SK-N-DZ (cell line): Measurements from ENCODE around the gene PSMD2.

Experiments used
- DNase-seq: peaks from one replicate; pipeline ENCODE4 v3.0.0-alpha.2; 2015; ENCODE audit warnings: low spot score
- small RNA-seq, 2 experiments: library from RNA; depleted of rRNA; stranded (forward); fragments of <200 nt; gene quantifications; one replicate each; pipeline ENCODE3, GENCODE V24; 2014

Gene PSMD2

DNA sequence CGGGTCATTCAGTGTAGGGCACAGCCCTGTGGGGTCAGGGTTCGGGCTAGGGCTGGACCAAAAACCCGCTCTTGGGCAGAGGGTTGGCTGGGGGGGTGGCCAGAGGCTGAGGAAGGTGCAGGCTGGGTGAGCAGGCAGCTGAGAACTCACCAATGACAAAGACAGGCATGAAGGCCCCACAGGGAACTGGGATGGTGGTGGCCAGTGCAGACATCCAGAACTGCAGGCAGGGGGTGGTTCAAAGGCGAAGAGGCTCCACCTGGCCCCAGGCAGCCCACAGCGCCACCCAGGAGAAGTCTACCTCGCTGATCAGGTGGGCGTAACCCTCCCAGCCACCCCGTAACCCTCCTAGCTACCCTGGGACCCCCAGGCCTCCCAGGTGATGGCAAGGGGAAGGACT lies 55.7 kb downstream of the PSMD2 start:
- DNase-seq, result no peak

DNA sequence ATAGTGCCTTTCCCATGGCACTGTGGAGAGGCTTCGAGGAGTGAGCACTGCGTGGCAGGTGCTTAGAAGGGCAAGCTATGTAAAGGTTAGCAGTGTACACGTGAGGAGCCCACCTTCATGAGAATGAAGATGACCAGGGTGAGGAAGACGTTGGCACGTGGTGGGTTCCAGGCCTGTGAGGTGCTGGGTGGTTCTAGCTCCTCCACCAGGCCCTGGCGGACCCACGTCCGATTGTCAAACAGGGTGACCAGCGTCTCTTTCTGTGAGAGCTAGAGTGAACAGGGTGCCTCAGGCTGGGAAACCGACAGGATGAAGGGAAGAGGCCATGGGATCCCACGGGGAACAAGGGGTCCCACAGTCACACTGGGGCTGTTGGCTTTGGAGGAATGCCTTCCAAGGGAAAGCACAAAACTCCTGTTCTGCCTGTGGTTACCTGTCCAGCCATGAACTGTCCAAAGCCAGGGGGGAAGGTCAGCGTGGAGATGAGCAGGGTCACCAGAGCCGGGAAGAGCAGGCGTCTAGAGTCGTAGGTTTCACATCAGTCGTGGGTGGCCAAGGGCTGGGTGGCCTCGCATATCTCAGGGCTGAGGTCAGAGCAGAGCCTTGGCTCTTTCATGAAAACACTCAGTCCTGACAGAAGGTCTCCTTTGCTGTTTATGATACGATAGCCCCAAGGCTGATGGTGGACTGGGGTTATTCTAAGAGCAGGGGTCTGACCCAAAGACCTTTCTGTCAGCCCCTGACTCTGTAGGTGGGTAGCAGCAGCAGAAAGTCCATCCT lies 56.4 kb downstream of the PSMD2 start:
- no peak for DNase-seq

DNA sequence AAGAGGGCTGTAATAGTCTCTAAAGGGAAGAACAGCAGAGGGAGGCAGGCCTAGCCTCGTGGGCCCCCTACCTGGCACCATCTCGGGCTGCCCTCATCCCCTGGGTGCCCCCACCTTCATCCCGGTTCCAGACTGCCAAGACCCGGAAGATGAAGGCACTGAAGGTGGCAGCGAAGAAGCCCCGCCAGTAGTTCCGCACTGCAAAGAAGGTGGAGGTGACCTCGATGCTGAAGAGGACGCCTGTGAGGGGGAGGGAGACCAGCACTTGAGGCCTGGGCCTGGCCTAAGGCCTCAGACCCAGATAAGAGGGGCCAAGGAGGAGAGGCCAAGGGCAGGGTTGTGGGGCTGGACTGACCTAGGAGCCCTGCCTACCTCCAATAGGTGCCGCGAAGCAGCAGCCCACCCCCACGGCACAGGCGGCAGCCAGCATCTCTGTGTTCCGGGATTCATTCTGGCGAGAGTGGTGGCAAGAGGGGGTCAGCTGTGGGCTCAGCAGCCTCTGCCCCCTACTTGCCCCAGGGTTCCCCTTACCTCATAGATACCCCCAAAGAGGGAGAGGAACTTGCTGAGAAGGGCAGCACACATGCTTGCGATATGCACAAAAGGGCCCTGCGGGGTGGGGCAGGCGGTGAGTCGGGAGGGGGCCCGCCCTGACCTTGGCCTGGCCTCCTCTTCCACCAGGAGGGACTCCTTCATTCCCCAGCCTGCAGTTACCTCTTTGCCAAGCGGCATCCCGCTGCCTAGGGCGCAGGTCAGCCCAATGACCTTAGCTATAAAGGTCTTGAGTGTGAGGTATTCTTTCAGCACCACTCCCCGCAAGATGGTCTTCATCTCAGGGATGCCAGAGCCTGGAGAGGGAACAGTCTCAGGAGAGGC lies 58.4 kb downstream of the PSMD2 start:
- no peak for DNase-seq

DNA sequence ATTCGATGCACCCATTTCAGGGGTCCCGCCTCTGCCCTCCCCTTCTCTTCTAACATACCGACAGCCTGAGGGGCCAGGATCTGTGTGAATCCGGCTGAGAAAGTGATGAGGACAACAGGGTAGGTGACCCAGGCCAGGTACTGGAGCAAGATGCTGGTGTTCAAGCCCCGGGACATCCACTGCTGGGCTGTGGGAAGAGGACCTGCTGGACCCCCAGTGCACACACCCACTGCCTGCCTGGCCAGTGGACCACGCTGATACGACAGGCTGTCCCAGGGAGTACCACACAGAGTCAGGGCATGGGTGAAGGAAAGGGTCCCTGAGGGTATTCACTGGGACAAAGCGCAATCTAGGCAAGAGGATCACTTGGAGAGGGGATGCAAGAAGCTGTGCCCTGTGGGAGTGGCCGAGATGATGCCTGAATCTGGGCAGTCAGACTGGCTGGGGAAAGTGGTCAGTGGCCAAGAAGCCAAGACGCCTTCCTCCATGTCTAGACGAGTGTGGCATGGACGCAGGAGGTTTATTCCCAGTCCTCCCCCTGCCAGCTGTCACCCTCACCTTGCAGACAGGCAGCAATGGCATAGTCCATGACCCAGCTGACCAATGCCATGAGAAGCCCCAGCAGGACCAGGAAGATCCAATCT lies 59.2 kb downstream of the PSMD2 start:
- no peak for DNase-seq

Small RNA genes within 50 kb of the gene (small RNA-seq; reads per million reads assigned to genes)
- gene SNORD66, result 26.8 to 747 reads per million in 2 experiments
